HepG2 (cell line): Measurements from ENCODE around the gene MED13.

ENCODE experiments used
- CHD2 ChIP-seq: IDR thresholded peaks from 2 replicates; pipeline ENCODE4 v1.6.1; 2011; ENCODE audit warnings: low read depth, low read length, improper control_type of control experiment
- EZH2 ChIP-seq: conservative IDR thresholded peaks from 2 replicates; pipeline ENCODE4 v1.6.1; 2012; ENCODE audit warnings: mild to moderate bottlenecking, low read depth, low read length, moderate library complexity
- FOXJ3 ChIP-seq: sonication (generic); formaldehyde crosslinking; IDR thresholded peaks from 2 replicates; pipeline ENCODE4 v1.4.0; 2020; ENCODE audit warnings: missing genetic modification reagents, mild to moderate bottlenecking, borderline replicate concordance
- TF ChIP-seq, protein P1 (sequence below): sonication (generic); formaldehyde crosslinking; conservative IDR thresholded peaks from 2 replicates; pipeline ENCODE4 v1.4.0; 2020; ENCODE audit warnings: missing genetic modification reagents

DNA sequence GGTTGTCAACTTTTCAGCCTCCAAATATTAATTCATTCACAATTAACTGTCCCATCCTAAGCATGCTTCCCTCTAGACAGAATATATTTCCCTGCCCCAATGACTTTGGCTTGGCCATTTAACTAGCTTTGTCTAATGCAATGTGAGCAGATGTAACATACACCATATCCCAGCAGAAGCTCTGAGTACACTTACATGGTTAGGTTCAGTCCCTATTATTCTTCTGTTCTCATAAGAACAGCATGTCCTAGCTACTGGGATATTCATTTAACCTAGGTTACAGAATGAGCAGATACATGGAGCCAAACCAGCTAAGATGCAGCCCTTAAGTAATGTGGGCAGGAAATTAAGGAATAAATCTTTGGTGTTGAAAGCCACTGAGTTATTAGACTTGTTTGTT lies 31.8 kb downstream of the MED13 start:
- TF ChIP-seq, protein P1, sequence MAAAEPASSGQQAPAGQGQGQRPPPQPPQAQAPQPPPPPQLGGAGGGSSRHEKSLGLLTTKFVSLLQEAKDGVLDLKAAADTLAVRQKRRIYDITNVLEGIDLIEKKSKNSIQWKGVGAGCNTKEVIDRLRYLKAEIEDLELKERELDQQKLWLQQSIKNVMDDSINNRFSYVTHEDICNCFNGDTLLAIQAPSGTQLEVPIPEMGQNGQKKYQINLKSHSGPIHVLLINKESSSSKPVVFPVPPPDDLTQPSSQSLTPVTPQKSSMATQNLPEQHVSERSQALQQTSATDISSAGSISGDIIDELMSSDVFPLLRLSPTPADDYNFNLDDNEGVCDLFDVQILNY (CRISPR knock-in tag) = no peak
- TF ChIP-seq EZH2 = no peak
- TF ChIP-seq FOXJ3 (CRISPR knock-in tag) = no peak
- no peak for TF ChIP-seq CHD2
